ENCODE data around the gene NEMP2. TPM values are rescaled to one million over a fixed set of nuclear protein-coding genes. Genes with fewer than 3 reads are reported as not detected.
A peak's percentile ranks its signal among the peaks of the same experiment; 100 is the strongest.

The NEMP2 gene
- total RNA-seq, 2 experiments from 2014 or later: 11.6 to 12.2 TPM

GRCh38 chr2:190462611-190463010, 71.9 kb downstream of the NEMP2 start:
- no peak for TF ChIP-seq CTCF (IDR thresholded peaks at IDR 0.05)
- ATAC-seq (ENCODE audit: poor library complexity): no peak
- no peaks in the 10 kb centered on the region for H3K9me3 ChIP-seq (ENCODE audit: control insufficient read depth in 1 of 2, insufficient read depth in 1 of 2, low read length in 2 of 2)
- H3K4me1 Mint-ChIP-seq (ENCODE audit: low read depth): peaks cover 92% of the 10 kb centered on the region
- POLR2A ChIA-PET: interaction anchor here (1.2 kb wide), 1 partner anchor 56 kb away, joined by 3 read pairs; no protein-coding TSS in a partner anchor
- H3K4me3 ChIP-seq (ENCODE audit: low read length): no peak overlapping the region
- no peak for DNase-seq
- H3K4me3 Mint-ChIP-seq: no peak overlapping the region
- no peaks in the 10 kb centered on the region for H3K27me3 ChIP-seq (ENCODE audit: control insufficient read depth in 1 of 2, insufficient read depth in 2 of 2, low read length in 2 of 2)
- peaks cover 13% of the 10 kb centered on the region for H3K36me3 ChIP-seq (ENCODE audit: insufficient read depth, low read length)
- H3K27me3 Mint-ChIP-seq: no peaks in the 10 kb centered on the region
- no peak overlapping the region for H3K27ac ChIP-seq (ENCODE audit: low read depth in 1 of 2, low read length in 2 of 2)
- H3K27ac Mint-ChIP-seq: peak overlapping the region; percentile 15
- intact Hi-C loops (cut with DNase I, micrococcal nuclease): no loop called here
- H3K4me1 ChIP-seq (ENCODE audit: insufficient read depth, low read length): peaks cover 26% of the 10 kb centered on the region
- CTCF ChIA-PET: no interaction called here
- H3K9me3 Mint-ChIP-seq: no peaks in the 10 kb centered on the region
- peaks cover 63% of the 10 kb centered on the region for H3K36me3 Mint-ChIP-seq (ENCODE audit: low read depth)

GRCh38 chr2:190462181-190462580, 72.3 kb downstream of the NEMP2 start:
- Histone ChIP-seq H3K4me1 (ENCODE audit: insufficient read depth, low read length) (peaks cover 23% of the 10 kb centered on the region), H3K36me3 (ENCODE audit: insufficient read depth, low read length) (peaks cover 18% of the 10 kb centered on the region), H3K27ac (ENCODE audit: low read depth in 1 of 2, low read length in 2 of 2) (no peak overlapping the region), H3K27me3 (ENCODE audit: control insufficient read depth in 1 of 2, insufficient read depth in 2 of 2, low read length in 2 of 2) (no peaks in the 10 kb centered on the region), H3K9me3 (ENCODE audit: control insufficient read depth in 1 of 2, insufficient read depth in 1 of 2, low read length in 2 of 2) (no peaks in the 10 kb centered on the region), H3K4me3 (ENCODE audit: low read length) (no peak overlapping the region)
- Mint-ChIP-seq H3K27me3 (no peaks in the 10 kb centered on the region), H3K27ac (peak overlapping the region; percentile 15), H3K4me1 (ENCODE audit: low read depth) (peaks cover 92% of the 10 kb centered on the region), H3K9me3 (no peaks in the 10 kb centered on the region), H3K36me3 (ENCODE audit: low read depth) (peaks cover 63% of the 10 kb centered on the region), H3K4me3 (no peak overlapping the region)
- no peak for DNase-seq
- ChIA-PET CTCF (no interaction called here), POLR2A (no interaction called here)
- no peak for TF ChIP-seq CTCF (IDR thresholded peaks at IDR 0.05)
- intact Hi-C loops (cut with DNase I, micrococcal nuclease): no loop called here
- ATAC-seq (ENCODE audit: poor library complexity): no peak

GRCh38 chr2:190460487-190460886, 74.0 kb downstream of the NEMP2 start:
- TF ChIP-seq CTCF (IDR thresholded peaks at IDR 0.05): no peak
- Mint-ChIP-seq H3K9me3 (no peaks in the 10 kb centered on the region), H3K36me3 (ENCODE audit: low read depth) (peaks cover 59% of the 10 kb centered on the region), H3K27me3 (no peaks in the 10 kb centered on the region), H3K4me1 (ENCODE audit: low read depth) (peaks cover 85% of the 10 kb centered on the region), H3K4me3 (no peak overlapping the region), H3K27ac (peak overlapping the region; percentile 5)
- Histone ChIP-seq H3K9me3 (ENCODE audit: control insufficient read depth in 1 of 2, insufficient read depth in 1 of 2, low read length in 2 of 2) (no peaks in the 10 kb centered on the region), H3K4me1 (ENCODE audit: insufficient read depth, low read length) (peaks cover 19% of the 10 kb centered on the region), H3K27me3 (ENCODE audit: control insufficient read depth in 1 of 2, insufficient read depth in 2 of 2, low read length in 2 of 2) (no peaks in the 10 kb centered on the region), H3K36me3 (ENCODE audit: insufficient read depth, low read length) (peaks cover 28% of the 10 kb centered on the region), H3K27ac (ENCODE audit: low read depth in 1 of 2, low read length in 2 of 2) (no peak overlapping the region), H3K4me3 (ENCODE audit: low read length) (no peak overlapping the region)
- POLR2A ChIA-PET: interaction anchor here (1.0 to 1.1 kb wide), 2 partner anchors 10 to 18 kb away, joined by 3 to 4 read pairs; no protein-coding TSS in a partner anchor
- intact Hi-C loops (cut with DNase I, micrococcal nuclease): no loop called here
- CTCF ChIA-PET: no interaction called here
- no peak for DNase-seq
- no peak for ATAC-seq (ENCODE audit: poor library complexity)
